ENCODE measurements around the gene GRK2. TPM values are rescaled to one million over a fixed set of nuclear protein-coding genes. Genes with fewer than 3 reads are reported as not detected.

GRK2 gene
- polyA plus RNA-seq, 2 donors: 62.4 to 74.2 TPM

GRCh38 chr11:67303835-67304411, 37.6 kb downstream of the GRK2 start:
- peak overlapping the region; percentile 81 to 89 for H3K27ac ChIP-seq (ENCODE audit: low read depth in 2 of 2, low read length in 1 of 2)
- H3K27me3 ChIP-seq (ENCODE audit: control insufficient read depth in 1 of 2, insufficient read depth in 2 of 2, low read length in 2 of 2): no peaks in the 10 kb centered on the region
- H3K4me3 ChIP-seq (ENCODE audit: low read depth in 1 of 2, low read length in 2 of 2): peak overlapping the region; percentile 67 to 97
- H3K4me1 ChIP-seq (ENCODE audit: control insufficient read depth in 2 of 2, insufficient read depth in 2 of 2, low read length in 1 of 2): peaks cover 9 to 26% of the 10 kb centered on the region in 2 donors
- 5 to 8% methylated on average over 31 to 43 of the region's 43 CpGs for WGBS, 2 donors
- H3K9me3 ChIP-seq (ENCODE audit: control insufficient read depth in 2 of 2, insufficient read depth in 1 of 2, low read depth in 1 of 2, low read length in 1 of 2): no peaks in the 10 kb centered on the region
- H3K36me3 ChIP-seq (ENCODE audit: control insufficient read depth in 2 of 2, insufficient read depth in 2 of 2, low read length in 1 of 2): peaks cover 20 to 49% of the 10 kb centered on the region in 2 donors

GRCh38 chr11:67304511-67305113, 38.3 kb downstream of the GRK2 start:
- WGBS, 2 donors: 61 to 69% methylated on average over 14 of the region's 14 CpGs
- peak overlapping the region; percentile 67 to 97 for H3K4me3 ChIP-seq (ENCODE audit: low read depth in 1 of 2, low read length in 2 of 2)
- no peaks in the 10 kb centered on the region for H3K27me3 ChIP-seq (ENCODE audit: control insufficient read depth in 1 of 2, insufficient read depth in 2 of 2, low read length in 2 of 2)
- peaks cover 15 to 49% of the 10 kb centered on the region in 2 donors for H3K36me3 ChIP-seq (ENCODE audit: control insufficient read depth in 2 of 2, insufficient read depth in 2 of 2, low read length in 1 of 2)
- H3K27ac ChIP-seq (ENCODE audit: low read depth in 2 of 2, low read length in 1 of 2): peak overlapping the region; percentile 81 to 89
- peaks cover 9 to 29% of the 10 kb centered on the region in 2 donors for H3K4me1 ChIP-seq (ENCODE audit: control insufficient read depth in 2 of 2, insufficient read depth in 2 of 2, low read length in 1 of 2)
- H3K9me3 ChIP-seq (ENCODE audit: control insufficient read depth in 2 of 2, insufficient read depth in 1 of 2, low read depth in 1 of 2, low read length in 1 of 2): no peaks in the 10 kb centered on the region

DNA sequence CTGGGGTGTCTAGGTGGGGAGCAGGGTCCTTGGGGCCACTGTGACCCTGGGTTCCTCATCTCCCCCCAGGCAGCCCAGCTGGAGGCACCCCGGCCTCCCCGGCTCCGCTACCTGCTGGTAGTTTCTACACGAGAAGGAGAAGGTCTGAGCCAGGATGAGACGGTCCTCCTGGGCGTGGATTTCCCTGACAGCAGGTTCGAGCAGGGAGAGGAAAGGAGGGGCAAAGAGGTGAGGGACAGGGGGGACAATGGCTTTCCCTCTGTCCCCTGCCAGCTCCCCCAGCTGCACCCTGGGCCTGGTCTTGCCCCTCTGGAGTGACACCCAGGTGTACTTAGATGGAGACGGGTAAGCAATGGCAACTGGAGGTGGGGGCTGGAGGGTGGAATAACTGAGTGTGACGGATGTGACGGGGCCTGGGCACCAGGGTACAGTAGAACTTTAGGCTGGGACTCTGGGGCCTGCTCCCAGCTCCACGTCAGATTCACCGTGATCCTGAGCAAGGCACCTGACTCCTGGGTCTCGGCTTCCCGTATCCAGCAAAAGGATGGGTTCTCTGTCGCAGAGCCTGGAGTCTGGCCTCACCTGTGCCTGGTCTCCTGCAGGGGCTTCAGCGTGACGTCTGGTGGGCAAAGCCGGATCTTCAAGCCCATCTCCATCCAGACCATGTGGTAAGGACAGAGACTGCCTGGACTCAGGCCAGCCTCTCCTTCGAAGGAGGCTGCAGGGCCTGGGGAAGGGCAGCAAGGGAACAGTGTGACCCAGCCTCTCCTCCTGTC, 40.7 kb downstream of the GRK2 start:
- Histone ChIP-seq H3K27ac (ENCODE audit: low read depth in 2 of 2, low read length in 1 of 2) (no peak overlapping the region), H3K4me3 (ENCODE audit: low read depth in 1 of 2, low read length in 2 of 2) (no peak overlapping the region), H3K27me3 (ENCODE audit: control insufficient read depth in 1 of 2, insufficient read depth in 2 of 2, low read length in 2 of 2) (no peaks in the 10 kb centered on the region), H3K4me1 (ENCODE audit: control insufficient read depth in 2 of 2, insufficient read depth in 2 of 2, low read length in 1 of 2) (peaks cover 6 to 37% of the 10 kb centered on the region in 2 donors), H3K9me3 (ENCODE audit: control insufficient read depth in 2 of 2, insufficient read depth in 1 of 2, low read depth in 1 of 2, low read length in 1 of 2) (no peaks in the 10 kb centered on the region), H3K36me3 (ENCODE audit: control insufficient read depth in 2 of 2, insufficient read depth in 2 of 2, low read length in 1 of 2) (peaks cover 7 to 39% of the 10 kb centered on the region in 2 donors)
- WGBS, 2 donors: 86 to 89% methylated on average over 19 of the region's 19 CpGs

- Histone ChIP-seq H3K4me3 (ENCODE audit: low read depth in 1 of 2, low read length in 2 of 2) (no peak overlapping the region), H3K27me3 (ENCODE audit: control insufficient read depth in 1 of 2, insufficient read depth in 2 of 2, low read length in 2 of 2) (no peaks in the 10 kb centered on the region), H3K4me1 (ENCODE audit: control insufficient read depth in 2 of 2, insufficient read depth in 2 of 2, low read length in 1 of 2) (peaks cover 4 to 39% of the 10 kb centered on the region in 2 donors), H3K9me3 (ENCODE audit: control insufficient read depth in 2 of 2, insufficient read depth in 1 of 2, low read depth in 1 of 2, low read length in 1 of 2) (no peaks in the 10 kb centered on the region), H3K27ac (ENCODE audit: low read depth in 2 of 2, low read length in 1 of 2) (no peak overlapping the region), H3K36me3 (ENCODE audit: control insufficient read depth in 2 of 2, insufficient read depth in 2 of 2, low read length in 1 of 2) (peaks cover 7 to 39% of the 10 kb centered on the region in 2 donors)
- 87 to 88% methylated on average over 12 of the region's 12 CpGs for WGBS, 2 donors
These were observed 41.3 kb downstream of the GRK2 start for GRCh38 chr11:67307545-67308001.

GRCh38 chr11:67308031-67308866, 42.0 kb downstream of the GRK2 start:
- Histone ChIP-seq H3K9me3 (ENCODE audit: control insufficient read depth in 2 of 2, insufficient read depth in 1 of 2, low read depth in 1 of 2, low read length in 1 of 2) (no peaks in the 10 kb centered on the region), H3K27me3 (ENCODE audit: control insufficient read depth in 1 of 2, insufficient read depth in 2 of 2, low read length in 2 of 2) (no peaks in the 10 kb centered on the region), H3K4me3 (ENCODE audit: low read depth in 1 of 2, low read length in 2 of 2) (no peak overlapping the region), H3K4me1 (ENCODE audit: control insufficient read depth in 2 of 2, insufficient read depth in 2 of 2, low read length in 1 of 2) (peaks cover 0 to 37% of the 10 kb centered on the region in 2 donors), H3K36me3 (ENCODE audit: control insufficient read depth in 2 of 2, insufficient read depth in 2 of 2, low read length in 1 of 2) (peaks cover 7 to 39% of the 10 kb centered on the region in 2 donors), H3K27ac (ENCODE audit: low read depth in 2 of 2, low read length in 1 of 2) (no peak overlapping the region)
- 92 to 93% methylated on average over 20 of the region's 20 CpGs for WGBS, 2 donors

GRCh38 chr11:67309166-67309565, 42.9 kb downstream of the GRK2 start:
- no peaks in the 10 kb centered on the region for H3K9me3 ChIP-seq (ENCODE audit: control insufficient read depth in 2 of 2, insufficient read depth in 1 of 2, low read depth in 1 of 2, low read length in 1 of 2)
- 91 to 93% methylated on average over 11 of the region's 11 CpGs for WGBS, 2 donors
- no peaks in the 10 kb centered on the region for H3K27me3 ChIP-seq (ENCODE audit: control insufficient read depth in 1 of 2, insufficient read depth in 2 of 2, low read length in 2 of 2)
- H3K4me3 ChIP-seq (ENCODE audit: low read depth in 1 of 2, low read length in 2 of 2): no peak overlapping the region
- peaks cover 7 to 39% of the 10 kb centered on the region in 2 donors for H3K36me3 ChIP-seq (ENCODE audit: control insufficient read depth in 2 of 2, insufficient read depth in 2 of 2, low read length in 1 of 2)
- H3K27ac ChIP-seq (ENCODE audit: low read depth in 2 of 2, low read length in 1 of 2): peak overlapping the region in 1 of 2 donors; percentile 99
- peaks cover 0 to 41% of the 10 kb centered on the region in 2 donors for H3K4me1 ChIP-seq (ENCODE audit: control insufficient read depth in 2 of 2, insufficient read depth in 2 of 2, low read length in 1 of 2)

DNA sequence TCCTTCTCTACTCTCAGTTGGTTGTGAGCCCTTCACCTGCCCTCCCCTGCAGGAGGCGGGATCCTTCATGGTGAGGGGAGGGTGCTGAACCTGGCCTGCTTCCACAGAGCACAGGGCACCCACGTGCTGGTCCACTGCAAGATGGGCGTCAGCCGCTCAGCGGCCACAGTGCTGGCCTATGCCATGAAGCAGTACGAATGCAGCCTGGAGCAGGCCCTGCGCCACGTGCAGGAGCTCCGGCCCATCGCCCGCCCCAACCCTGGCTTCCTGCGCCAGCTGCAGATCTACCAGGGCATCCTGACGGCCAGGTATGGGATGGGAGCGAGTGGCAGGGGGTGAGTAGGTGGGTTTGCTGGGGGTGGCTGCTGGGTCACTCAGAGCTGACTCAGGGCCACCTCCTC, 43.4 kb downstream of the GRK2 start:
- H3K9me3 ChIP-seq (ENCODE audit: control insufficient read depth in 2 of 2, insufficient read depth in 1 of 2, low read depth in 1 of 2, low read length in 1 of 2): no peaks in the 10 kb centered on the region
- peak overlapping the region; percentile 99 for H3K27ac ChIP-seq (ENCODE audit: low read depth in 2 of 2, low read length in 1 of 2)
- peaks cover 7 to 39% of the 10 kb centered on the region in 2 donors for H3K36me3 ChIP-seq (ENCODE audit: control insufficient read depth in 2 of 2, insufficient read depth in 2 of 2, low read length in 1 of 2)
- H3K4me3 ChIP-seq (ENCODE audit: low read depth in 1 of 2, low read length in 2 of 2): no peak overlapping the region
- WGBS, 2 donors: 83% methylated on average over 14 of the region's 14 CpGs
- H3K4me1 ChIP-seq (ENCODE audit: control insufficient read depth in 2 of 2, insufficient read depth in 2 of 2, low read length in 1 of 2): peaks cover 0 to 39% of the 10 kb centered on the region in 2 donors
- H3K27me3 ChIP-seq (ENCODE audit: control insufficient read depth in 1 of 2, insufficient read depth in 2 of 2, low read length in 2 of 2): no peaks in the 10 kb centered on the region

GRCh38 chr11:67310246-67311050, 44.2 kb downstream of the GRK2 start:
- 55 to 64% methylated on average over 19 of the region's 19 CpGs for WGBS, 2 donors
- Histone ChIP-seq H3K4me1 (ENCODE audit: control insufficient read depth in 2 of 2, insufficient read depth in 2 of 2, low read length in 1 of 2) (peaks cover 0 to 35% of the 10 kb centered on the region in 2 donors), H3K36me3 (ENCODE audit: control insufficient read depth in 2 of 2, insufficient read depth in 2 of 2, low read length in 1 of 2) (peaks cover 7 to 39% of the 10 kb centered on the region in 2 donors), H3K4me3 (ENCODE audit: low read depth in 1 of 2, low read length in 2 of 2) (no peak overlapping the region), H3K27ac (ENCODE audit: low read depth in 2 of 2, low read length in 1 of 2) (peak overlapping the region; percentile 99), H3K9me3 (ENCODE audit: control insufficient read depth in 2 of 2, insufficient read depth in 1 of 2, low read depth in 1 of 2, low read length in 1 of 2) (no peaks in the 10 kb centered on the region), H3K27me3 (ENCODE audit: control insufficient read depth in 1 of 2, insufficient read depth in 2 of 2, low read length in 2 of 2) (no peaks in the 10 kb centered on the region)

All from esophagus (tissue), 2 donors.